ENCODE data around the gene SLC6A12. TPM values are rescaled to one million over a fixed set of nuclear protein-coding genes. Genes with fewer than 3 reads are reported as not detected.

Gene SLC6A12
- polyA plus RNA-seq, 1 of the 3 experiments (the other 2 are of a cell fraction): 0.02 TPM

DNA sequence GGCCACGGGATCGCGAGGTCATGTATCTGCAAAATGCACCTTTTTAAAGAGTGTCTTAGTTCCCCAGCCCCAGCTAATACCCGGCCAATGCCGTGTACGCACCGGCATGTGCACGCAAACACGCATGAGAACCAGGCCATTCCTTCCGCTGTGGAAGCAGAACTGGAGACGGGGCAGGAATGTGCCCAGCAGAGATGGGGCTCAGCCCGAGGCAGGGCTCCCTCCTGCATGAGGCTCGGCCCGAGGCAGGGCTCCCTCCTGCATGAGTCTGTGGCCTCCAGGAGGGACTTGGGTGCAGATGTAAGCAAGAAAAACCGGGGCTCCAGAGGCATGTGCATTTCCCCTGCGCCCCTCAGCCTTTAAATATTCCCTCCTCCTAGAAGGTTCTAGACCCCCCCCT lies 38.2 kb downstream of the SLC6A12 start:
- H3K4me2 ChIP-seq: no peak overlapping the region
- TF ChIP-seq NRF1 (IDR thresholded peaks at IDR 0.05; ENCODE audit: low read depth, low read length) (no peak), TAF1 (IDR thresholded peaks at IDR 0.05; ENCODE audit: borderline replicate concordance, low read depth, low read length) (no peak), GABPA (IDR thresholded peaks at IDR 0.05; ENCODE audit: low read depth) (no peak), TCF12 (IDR thresholded peaks at IDR 0.05) (no peak), FOXM1 (IDR thresholded peaks at IDR 0.05; ENCODE audit: low read depth) (no peak), FOSL2 (IDR thresholded peaks at IDR 0.05; ENCODE audit: borderline replicate concordance, low read depth) (no peak), SMC3 (IDR thresholded peaks at IDR 0.05; ENCODE audit: low read depth, low read length) (no peak), RCOR1 (IDR thresholded peaks at IDR 0.05; ENCODE audit: low read length) (no peak), RXRA (IDR thresholded peaks at IDR 0.05; ENCODE audit: borderline replicate concordance, low read depth) (no peak), PBX3 (IDR thresholded peaks at IDR 0.05) (no peak), FOXJ3 (CRISPR knock-in tag; IDR thresholded peaks at IDR 0.05) (no peak), TEAD4 (IDR thresholded peaks at IDR 0.05; ENCODE audit: borderline replicate concordance, insufficient read depth) (no peak), ELF1 (IDR thresholded peaks at IDR 0.05) (no peak), RFX5 (IDR thresholded peaks at IDR 0.05; ENCODE audit: low read length) (no peak), JUND (IDR thresholded peaks at IDR 0.05) (no peak), GATA2 (CRISPR knock-in tag; IDR thresholded peaks at IDR 0.05) (no peak)
- TF ChIP-seq, protein P1, sequence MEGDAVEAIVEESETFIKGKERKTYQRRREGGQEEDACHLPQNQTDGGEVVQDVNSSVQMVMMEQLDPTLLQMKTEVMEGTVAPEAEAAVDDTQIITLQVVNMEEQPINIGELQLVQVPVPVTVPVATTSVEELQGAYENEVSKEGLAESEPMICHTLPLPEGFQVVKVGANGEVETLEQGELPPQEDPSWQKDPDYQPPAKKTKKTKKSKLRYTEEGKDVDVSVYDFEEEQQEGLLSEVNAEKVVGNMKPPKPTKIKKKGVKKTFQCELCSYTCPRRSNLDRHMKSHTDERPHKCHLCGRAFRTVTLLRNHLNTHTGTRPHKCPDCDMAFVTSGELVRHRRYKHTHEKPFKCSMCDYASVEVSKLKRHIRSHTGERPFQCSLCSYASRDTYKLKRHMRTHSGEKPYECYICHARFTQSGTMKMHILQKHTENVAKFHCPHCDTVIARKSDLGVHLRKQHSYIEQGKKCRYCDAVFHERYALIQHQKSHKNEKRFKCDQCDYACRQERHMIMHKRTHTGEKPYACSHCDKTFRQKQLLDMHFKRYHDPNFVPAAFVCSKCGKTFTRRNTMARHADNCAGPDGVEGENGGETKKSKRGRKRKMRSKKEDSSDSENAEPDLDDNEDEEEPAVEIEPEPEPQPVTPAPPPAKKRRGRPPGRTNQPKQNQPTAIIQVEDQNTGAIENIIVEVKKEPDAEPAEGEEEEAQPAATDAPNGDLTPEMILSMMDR (IDR thresholded peaks at IDR 0.05): no peak
- TF ChIP-seq, protein P2, sequence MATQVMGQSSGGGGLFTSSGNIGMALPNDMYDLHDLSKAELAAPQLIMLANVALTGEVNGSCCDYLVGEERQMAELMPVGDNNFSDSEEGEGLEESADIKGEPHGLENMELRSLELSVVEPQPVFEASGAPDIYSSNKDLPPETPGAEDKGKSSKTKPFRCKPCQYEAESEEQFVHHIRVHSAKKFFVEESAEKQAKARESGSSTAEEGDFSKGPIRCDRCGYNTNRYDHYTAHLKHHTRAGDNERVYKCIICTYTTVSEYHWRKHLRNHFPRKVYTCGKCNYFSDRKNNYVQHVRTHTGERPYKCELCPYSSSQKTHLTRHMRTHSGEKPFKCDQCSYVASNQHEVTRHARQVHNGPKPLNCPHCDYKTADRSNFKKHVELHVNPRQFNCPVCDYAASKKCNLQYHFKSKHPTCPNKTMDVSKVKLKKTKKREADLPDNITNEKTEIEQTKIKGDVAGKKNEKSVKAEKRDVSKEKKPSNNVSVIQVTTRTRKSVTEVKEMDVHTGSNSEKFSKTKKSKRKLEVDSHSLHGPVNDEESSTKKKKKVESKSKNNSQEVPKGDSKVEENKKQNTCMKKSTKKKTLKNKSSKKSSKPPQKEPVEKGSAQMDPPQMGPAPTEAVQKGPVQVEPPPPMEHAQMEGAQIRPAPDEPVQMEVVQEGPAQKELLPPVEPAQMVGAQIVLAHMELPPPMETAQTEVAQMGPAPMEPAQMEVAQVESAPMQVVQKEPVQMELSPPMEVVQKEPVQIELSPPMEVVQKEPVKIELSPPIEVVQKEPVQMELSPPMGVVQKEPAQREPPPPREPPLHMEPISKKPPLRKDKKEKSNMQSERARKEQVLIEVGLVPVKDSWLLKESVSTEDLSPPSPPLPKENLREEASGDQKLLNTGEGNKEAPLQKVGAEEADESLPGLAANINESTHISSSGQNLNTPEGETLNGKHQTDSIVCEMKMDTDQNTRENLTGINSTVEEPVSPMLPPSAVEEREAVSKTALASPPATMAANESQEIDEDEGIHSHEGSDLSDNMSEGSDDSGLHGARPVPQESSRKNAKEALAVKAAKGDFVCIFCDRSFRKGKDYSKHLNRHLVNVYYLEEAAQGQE (IDR thresholded peaks at IDR 0.05; ENCODE audit: low read depth, low read length): no peak
- TF ChIP-seq, protein P3, sequence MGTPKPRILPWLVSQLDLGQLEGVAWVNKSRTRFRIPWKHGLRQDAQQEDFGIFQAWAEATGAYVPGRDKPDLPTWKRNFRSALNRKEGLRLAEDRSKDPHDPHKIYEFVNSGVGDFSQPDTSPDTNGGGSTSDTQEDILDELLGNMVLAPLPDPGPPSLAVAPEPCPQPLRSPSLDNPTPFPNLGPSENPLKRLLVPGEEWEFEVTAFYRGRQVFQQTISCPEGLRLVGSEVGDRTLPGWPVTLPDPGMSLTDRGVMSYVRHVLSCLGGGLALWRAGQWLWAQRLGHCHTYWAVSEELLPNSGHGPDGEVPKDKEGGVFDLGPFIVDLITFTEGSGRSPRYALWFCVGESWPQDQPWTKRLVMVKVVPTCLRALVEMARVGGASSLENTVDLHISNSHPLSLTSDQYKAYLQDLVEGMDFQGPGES (IDR thresholded peaks at IDR 0.05; ENCODE audit: low read depth, low read length): no peak
- TF ChIP-seq, protein P4, sequence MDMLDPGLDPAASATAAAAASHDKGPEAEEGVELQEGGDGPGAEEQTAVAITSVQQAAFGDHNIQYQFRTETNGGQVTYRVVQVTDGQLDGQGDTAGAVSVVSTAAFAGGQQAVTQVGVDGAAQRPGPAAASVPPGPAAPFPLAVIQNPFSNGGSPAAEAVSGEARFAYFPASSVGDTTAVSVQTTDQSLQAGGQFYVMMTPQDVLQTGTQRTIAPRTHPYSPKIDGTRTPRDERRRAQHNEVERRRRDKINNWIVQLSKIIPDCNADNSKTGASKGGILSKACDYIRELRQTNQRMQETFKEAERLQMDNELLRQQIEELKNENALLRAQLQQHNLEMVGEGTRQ (IDR thresholded peaks at IDR 0.05; ENCODE audit: borderline replicate concordance, low read depth, low read length): no peak
- ChIA-PET CTCF (interaction anchor here (0.7 to 3.3 kb wide), 7 partner anchors 9 to 393 kb away, joined by 3 to 17 read pairs (median 3); no protein-coding TSS in a partner anchor), POLR2A (no interaction called here)
- peak overlapping the region; percentile 75 to 92; a peak in 3 of 4 replicates for H3K27ac ChIP-seq (ENCODE audit: low read depth in 2 of 2, low read length in 1 of 2)
- H3K27me3 ChIP-seq (ENCODE audit: insufficient read depth): no peaks in the 10 kb centered on the region
- peaks cover 14 to 91% of the 10 kb centered on the region in 2 experiments for H3K4me1 ChIP-seq (ENCODE audit: control insufficient read depth in 1 of 2, insufficient read depth in 2 of 2, low read depth in 1 of 2, low read length in 1 of 2)
- no peaks in the 10 kb centered on the region for H3K9me3 ChIP-seq
- H3K9me2 ChIP-seq: no peaks in the 10 kb centered on the region
- H2AFZ ChIP-seq (ENCODE audit: low read depth): no peak overlapping the region
- H3F3A ChIP-seq (replicated peaks; ENCODE audit: insufficient read depth): no peaks in the 10 kb centered on the region
- no peak overlapping the region for H3K9ac ChIP-seq
- 69% methylated on average over 9 of the region's 16 CpGs for WGBS (ENCODE audit: low lambda C conversion rate)
- no peak overlapping the region for H3K4me3 ChIP-seq (ENCODE audit: low read depth in 2 of 2, low read length in 1 of 2)
- no peaks in the 10 kb centered on the region for H3K36me3 ChIP-seq (replicated peaks in 1 of 2; ENCODE audit: control insufficient read depth in 1 of 2, insufficient read depth in 2 of 2, low read length in 1 of 2)
- no peaks in the 10 kb centered on the region for H3K79me2 ChIP-seq (ENCODE audit: insufficient read depth)
- no peak for DNase-seq
- H4K20me1 ChIP-seq (ENCODE audit: insufficient read depth): no peaks in the 10 kb centered on the region
